DOHH2 (cell line): ENCODE results near the gene KBTBD13.

Source experiments
- H3F3A ChIP-seq: fragments of 200-600 bp; sonication (generic), shearing (Covaris generic); 2 replicates; pipeline ENCODE4 v1.6.0; 2016; ENCODE audit warnings: antibody characterized with exemption, mild to moderate bottlenecking; ENCODE audit not compliant: control insufficient read depth, insufficient read depth
- H3K27ac ChIP-seq: fragments of 200-600 bp; sonication (generic); 2 replicates; pipeline ENCODE4 v1.5.1; 2014; ENCODE audit warnings: low read depth, mild to moderate bottlenecking, low read length, moderate library complexity
- H3K27me3 ChIP-seq: fragments of 200-600 bp; sonication (generic); 2 replicates; pipeline ENCODE4 v1.6.1; 2014; ENCODE audit warnings: mild to moderate bottlenecking, low read length, mixed read lengths; ENCODE audit not compliant: control insufficient read depth
- H3K36me3 ChIP-seq: fragments of 200-600 bp; sonication (generic); 2 replicates; pipeline ENCODE4 v1.6.1; 2014; ENCODE audit warnings: mild to moderate bottlenecking, low read length, moderate library complexity, mixed read lengths; ENCODE audit not compliant: control insufficient read depth
- H3K4me1 ChIP-seq: fragments of 200-600 bp; sonication (generic); 2 replicates; pipeline ENCODE4 v1.6.1; 2014; ENCODE audit warnings: mild to moderate bottlenecking, low read length, mixed read lengths; ENCODE audit not compliant: control insufficient read depth
- H3K4me2 ChIP-seq: fragments of 200-600 bp; sonication (generic); 2 replicates; pipeline ENCODE4 v1.6.0; 2014; ENCODE audit warnings: mild to moderate bottlenecking, low read length, moderate library complexity
- H3K4me3 ChIP-seq: fragments of 200-600 bp; sonication (generic); 2 replicates; pipeline ENCODE4 v1.5.1; 2014; ENCODE audit warnings: mild to moderate bottlenecking, low read length, mixed read lengths
- H3K79me2 ChIP-seq: fragments of 200-600 bp; sonication (generic); 2 replicates; pipeline ENCODE4 v1.6.1; 2014; ENCODE audit warnings: mild to moderate bottlenecking, low read length, mixed read lengths; ENCODE audit not compliant: control insufficient read depth
- H3K9me2 ChIP-seq: fragments of 200-600 bp; sonication (generic); replicated peaks from 2 replicates; pipeline ENCODE4 v1.6.1; 2014; ENCODE audit warnings: mild to moderate bottlenecking, low read length, mixed read lengths; ENCODE audit not compliant: control insufficient read depth
- H3K9me3 ChIP-seq: fragments of 200-600 bp; sonication (generic); 2 replicates; pipeline ENCODE4 v1.6.1; 2014; ENCODE audit warnings: antibody characterized with exemption, low read length, mixed read lengths; ENCODE audit not compliant: control insufficient read depth, insufficient read depth
- H4K20me1 ChIP-seq: fragments of 200-600 bp; sonication (generic); 2 replicates; pipeline ENCODE4 v1.6.0; 2014; ENCODE audit warnings: low read depth, mild to moderate bottlenecking, antibody characterized with exemption, low read length, moderate library complexity; ENCODE audit not compliant: control insufficient read depth, insufficient read depth
- CTCF ChIP-seq: fragments of 200-600 bp; sonication (generic); IDR thresholded peaks from one replicate; pipeline ENCODE4 v1.5.1; 2014; ENCODE audit warnings: antibody characterized with exemption, mild to moderate bottlenecking, low read depth, low read length; ENCODE audit not compliant: poor library complexity, severe bottlenecking
- EZH2phosphoT487 ChIP-seq: fragments of 200-600 bp; sonication (generic); IDR thresholded peaks from 2 replicates; pipeline ENCODE4 v1.6.1; 2017; ENCODE audit warnings: borderline replicate concordance, mild to moderate bottlenecking, antibody characterized with exemption, low read length, moderate library complexity, mixed read lengths

The KBTBD13 gene

GRCh38 chr15:65054333-65055200 lies 22.0 kb upstream of the KBTBD13 start:
- Histone ChIP-seq H3K4me2 (no peak overlapping the region), H3K27ac (no peak overlapping the region), H3K4me3 (no peak overlapping the region)

GRCh38 chr15:65055201-65055870 lies 21.2 kb upstream of the KBTBD13 start:
- Histone ChIP-seq H3K79me2 (no peaks in the 10 kb centered on the region), H4K20me1 (no peaks in the 10 kb centered on the region), H3K4me3 (no peak overlapping the region), H3K36me3 (no peaks in the 10 kb centered on the region), H3K27ac (no peak overlapping the region), H3F3A (no peaks in the 10 kb centered on the region), H3K27me3 (no peaks in the 10 kb centered on the region; the same call in 1 of the 2 replicates), H3K9me3 (no peaks in the 10 kb centered on the region), H3K4me2 (no peak overlapping the region), H3K9me2 (no peaks in the 10 kb centered on the region), H3K4me1 (peaks cover 3% of the 10 kb centered on the region)
- TF ChIP-seq CTCF (no peak), EZH2phosphoT487 (no peak)

More at GRCh38 chr15:65054333-65055200, 22.0 kb upstream of the KBTBD13 start:
- no peaks in the 10 kb centered on the region for H3K36me3 ChIP-seq
- H4K20me1 ChIP-seq, result no peaks in the 10 kb centered on the region
- H3F3A ChIP-seq, result no peaks in the 10 kb centered on the region
- TF ChIP-seq EZH2phosphoT487, result no peak
- TF ChIP-seq CTCF, result peak; percentile 92
- H3K9me3 ChIP-seq, result no peaks in the 10 kb centered on the region
- H3K9me2 ChIP-seq, result no peaks in the 10 kb centered on the region
- peaks cover 11% of the 10 kb centered on the region for H3K4me1 ChIP-seq
- H3K79me2 ChIP-seq, result no peaks in the 10 kb centered on the region
- H3K27me3 ChIP-seq, result no peaks in the 10 kb centered on the region; the same call in 1 of the 2 replicates

- Histone ChIP-seq H3K4me3 (no peak overlapping the region), H3K79me2 (no peaks in the 10 kb centered on the region), H4K20me1 (no peaks in the 10 kb centered on the region), H3K4me1 (no peaks in the 10 kb centered on the region), H3F3A (no peaks in the 10 kb centered on the region), H3K9me2 (no peaks in the 10 kb centered on the region), H3K36me3 (no peaks in the 10 kb centered on the region), H3K27me3 (no peaks in the 10 kb centered on the region; the same call in 1 of the 2 replicates), H3K4me2 (no peak overlapping the region), H3K27ac (no peak overlapping the region), H3K9me3 (no peaks in the 10 kb centered on the region)
- TF ChIP-seq CTCF (no peak), EZH2phosphoT487 (no peak)
Observed at GRCh38 chr15:65056106-65056505, 20.4 kb upstream of the KBTBD13 start.
